Measurements from ENCODE around the gene TRERF1. TPM values are rescaled to one million over a fixed set of nuclear protein-coding genes. Genes with fewer than 3 reads are reported as not detected.

TRERF1 gene
- total and polyA plus RNA-seq, 2 experiments from 2014 or later, result 11.2 to 20.6 TPM

DNA sequence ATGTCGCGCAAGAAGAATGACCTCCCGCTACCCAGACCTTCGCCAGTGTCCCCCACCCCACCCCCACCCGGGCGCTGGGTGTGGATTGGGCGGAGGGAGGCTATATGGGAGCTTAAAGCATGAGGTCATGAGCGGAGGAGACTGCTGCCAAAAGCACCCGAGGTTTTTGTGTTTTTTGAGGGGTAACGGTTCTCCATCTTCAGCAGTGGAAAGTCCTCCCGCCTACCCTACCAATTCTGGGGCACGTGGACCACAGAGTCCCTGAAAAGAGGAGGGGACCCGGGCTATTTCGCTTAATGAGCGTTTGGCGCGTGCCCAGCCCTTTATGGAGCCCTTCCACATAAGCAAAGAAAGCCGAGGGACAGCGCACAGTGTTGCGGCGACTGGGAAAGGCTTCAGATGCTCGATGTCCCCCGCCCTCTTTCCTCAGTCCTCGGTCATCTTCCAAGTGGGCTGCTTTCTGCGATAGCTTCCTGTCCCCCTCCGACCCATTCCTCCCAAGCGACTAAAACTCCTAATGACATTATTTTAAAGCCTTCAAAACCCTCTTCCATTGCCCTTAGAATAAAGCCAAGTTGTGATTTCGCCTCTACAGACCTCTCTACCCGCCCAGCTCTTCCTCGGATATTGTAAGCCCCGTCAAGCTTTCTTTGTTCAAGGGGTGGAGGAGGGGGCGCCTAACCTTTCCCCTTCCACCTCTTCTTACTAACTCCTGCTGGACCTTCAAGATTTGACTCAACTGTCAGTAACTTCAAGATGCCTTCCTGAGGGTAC, 2.1 kb upstream of the TRERF1 start:
- 0 out of 2 replicates have a peak overlapping the region, but pooled peaks have one; percentile 44 for H3K27ac Mint-ChIP-seq

DNA sequence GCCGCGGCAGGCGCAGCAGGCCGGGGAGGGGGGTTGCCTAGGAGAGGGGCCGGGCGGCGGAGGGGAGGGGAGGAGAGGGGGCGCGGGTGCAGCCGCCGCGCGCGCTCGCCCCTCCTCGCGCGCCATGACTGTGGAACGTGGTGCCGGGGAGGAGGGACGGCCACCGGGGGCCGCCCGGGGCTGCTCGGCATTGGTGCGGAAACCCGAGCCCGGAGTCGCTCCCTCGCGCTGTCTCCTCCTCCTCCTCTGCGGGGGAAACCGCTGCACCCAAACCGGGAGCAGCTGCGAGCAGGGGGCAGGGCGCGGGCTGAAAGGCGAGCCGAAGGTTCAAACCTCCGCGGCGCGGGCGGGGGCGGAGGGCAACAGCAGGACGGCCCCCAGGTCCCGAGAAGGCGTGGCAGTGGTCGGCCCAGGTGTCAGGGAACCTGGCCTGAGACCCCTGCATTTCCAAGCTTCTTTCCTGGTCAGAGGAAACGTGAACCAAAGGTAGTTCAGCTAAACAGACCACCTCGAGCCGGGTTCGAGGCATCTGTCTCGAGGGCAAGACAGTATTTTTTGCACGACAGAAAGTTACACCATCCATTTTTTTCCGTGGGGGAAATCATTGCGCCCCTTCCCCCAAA, 1.4 kb upstream of the TRERF1 start:
- H2AFZ ChIP-seq, result peak overlapping the region; percentile 26; the same call in 1 of the 2 replicates
- H3K9me3 Mint-ChIP-seq, result no peaks in the 10 kb centered on the region; the same call in 2 of the 3 replicates
- TF ChIP-seq, protein P1, sequence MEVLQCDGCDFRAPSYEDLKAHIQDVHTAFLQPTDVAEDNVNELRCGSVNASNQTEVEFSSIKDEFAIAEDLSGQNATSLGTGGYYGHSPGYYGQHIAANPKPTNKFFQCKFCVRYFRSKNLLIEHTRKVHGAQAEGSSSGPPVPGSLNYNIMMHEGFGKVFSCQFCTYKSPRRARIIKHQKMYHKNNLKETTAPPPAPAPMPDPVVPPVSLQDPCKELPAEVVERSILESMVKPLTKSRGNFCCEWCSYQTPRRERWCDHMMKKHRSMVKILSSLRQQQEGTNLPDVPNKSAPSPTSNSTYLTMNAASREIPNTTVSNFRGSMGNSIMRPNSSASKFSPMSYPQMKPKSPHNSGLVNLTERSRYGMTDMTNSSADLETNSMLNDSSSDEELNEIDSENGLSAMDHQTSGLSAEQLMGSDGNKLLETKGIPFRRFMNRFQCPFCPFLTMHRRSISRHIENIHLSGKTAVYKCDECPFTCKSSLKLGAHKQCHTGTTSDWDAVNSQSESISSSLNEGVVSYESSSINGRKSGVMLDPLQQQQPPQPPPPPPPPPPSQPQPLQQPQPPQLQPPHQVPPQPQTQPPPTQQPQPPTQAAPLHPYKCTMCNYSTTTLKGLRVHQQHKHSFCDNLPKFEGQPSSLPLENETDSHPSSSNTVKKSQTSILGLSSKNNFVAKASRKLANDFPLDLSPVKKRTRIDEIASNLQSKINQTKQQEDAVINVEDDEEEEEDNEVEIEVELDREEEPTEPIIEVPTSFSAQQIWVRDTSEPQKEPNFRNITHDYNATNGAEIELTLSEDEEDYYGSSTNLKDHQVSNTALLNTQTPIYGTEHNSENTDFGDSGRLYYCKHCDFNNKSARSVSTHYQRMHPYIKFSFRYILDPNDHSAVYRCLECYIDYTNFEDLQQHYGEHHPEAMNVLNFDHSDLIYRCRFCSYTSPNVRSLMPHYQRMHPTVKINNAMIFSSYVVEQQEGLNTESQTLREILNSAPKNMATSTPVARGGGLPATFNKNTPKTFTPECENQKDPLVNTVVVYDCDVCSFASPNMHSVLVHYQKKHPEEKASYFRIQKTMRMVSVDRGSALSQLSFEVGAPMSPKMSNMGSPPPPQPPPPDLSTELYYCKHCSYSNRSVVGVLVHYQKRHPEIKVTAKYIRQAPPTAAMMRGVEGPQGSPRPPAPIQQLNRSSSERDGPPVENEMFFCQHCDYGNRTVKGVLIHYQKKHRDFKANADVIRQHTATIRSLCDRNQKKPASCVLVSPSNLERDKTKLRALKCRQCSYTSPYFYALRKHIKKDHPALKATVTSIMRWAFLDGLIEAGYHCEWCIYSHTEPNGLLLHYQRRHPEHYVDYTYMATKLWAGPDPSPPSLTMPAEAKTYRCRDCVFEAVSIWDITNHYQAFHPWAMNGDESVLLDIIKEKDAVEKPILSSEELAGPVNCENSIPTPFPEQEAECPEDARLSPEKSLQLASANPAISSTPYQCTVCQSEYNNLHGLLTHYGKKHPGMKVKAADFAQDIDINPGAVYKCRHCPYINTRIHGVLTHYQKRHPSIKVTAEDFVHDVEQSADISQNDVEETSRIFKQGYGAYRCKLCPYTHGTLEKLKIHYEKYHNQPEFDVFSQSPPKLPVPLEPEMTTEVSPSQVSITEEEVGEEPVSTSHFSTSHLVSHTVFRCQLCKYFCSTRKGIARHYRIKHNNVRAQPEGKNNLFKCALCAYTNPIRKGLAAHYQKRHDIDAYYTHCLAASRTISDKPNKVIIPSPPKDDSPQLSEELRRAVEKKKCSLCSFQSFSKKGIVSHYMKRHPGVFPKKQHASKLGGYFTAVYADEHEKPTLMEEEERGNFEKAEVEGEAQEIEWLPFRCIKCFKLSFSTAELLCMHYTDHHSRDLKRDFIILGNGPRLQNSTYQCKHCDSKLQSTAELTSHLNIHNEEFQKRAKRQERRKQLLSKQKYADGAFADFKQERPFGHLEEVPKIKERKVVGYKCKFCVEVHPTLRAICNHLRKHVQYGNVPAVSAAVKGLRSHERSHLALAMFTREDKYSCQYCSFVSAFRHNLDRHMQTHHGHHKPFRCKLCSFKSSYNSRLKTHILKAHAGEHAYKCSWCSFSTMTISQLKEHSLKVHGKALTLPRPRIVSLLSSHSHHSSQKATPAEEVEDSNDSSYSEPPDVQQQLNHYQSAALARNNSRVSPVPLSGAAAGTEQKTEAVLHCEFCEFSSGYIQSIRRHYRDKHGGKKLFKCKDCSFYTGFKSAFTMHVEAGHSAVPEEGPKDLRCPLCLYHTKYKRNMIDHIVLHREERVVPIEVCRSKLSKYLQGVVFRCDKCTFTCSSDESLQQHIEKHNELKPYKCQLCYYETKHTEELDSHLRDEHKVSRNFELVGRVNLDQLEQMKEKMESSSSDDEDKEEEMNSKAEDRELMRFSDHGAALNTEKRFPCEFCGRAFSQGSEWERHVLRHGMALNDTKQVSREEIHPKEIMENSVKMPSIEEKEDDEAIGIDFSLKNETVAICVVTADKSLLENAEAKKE (CRISPR knock-in tag; IDR thresholded peaks at IDR 0.05), result no peak
- TF ChIP-seq, protein P2, sequence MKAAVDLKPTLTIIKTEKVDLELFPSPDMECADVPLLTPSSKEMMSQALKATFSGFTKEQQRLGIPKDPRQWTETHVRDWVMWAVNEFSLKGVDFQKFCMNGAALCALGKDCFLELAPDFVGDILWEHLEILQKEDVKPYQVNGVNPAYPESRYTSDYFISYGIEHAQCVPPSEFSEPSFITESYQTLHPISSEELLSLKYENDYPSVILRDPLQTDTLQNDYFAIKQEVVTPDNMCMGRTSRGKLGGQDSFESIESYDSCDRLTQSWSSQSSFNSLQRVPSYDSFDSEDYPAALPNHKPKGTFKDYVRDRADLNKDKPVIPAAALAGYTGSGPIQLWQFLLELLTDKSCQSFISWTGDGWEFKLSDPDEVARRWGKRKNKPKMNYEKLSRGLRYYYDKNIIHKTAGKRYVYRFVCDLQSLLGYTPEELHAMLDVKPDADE (IDR thresholded peaks at IDR 0.05), result no peak
- TF ChIP-seq POLR2AphosphoS5 (IDR thresholded peaks at IDR 0.05; ENCODE audit: low read depth), result peak; percentile 53; the same call in 1 of the 2 replicates
- H3K36me3 Mint-ChIP-seq (ENCODE audit: low read depth), result peaks cover 5% of the 10 kb centered on the region
- H3F3A ChIP-seq (replicated peaks; ENCODE audit: low read depth), result peaks cover 14% of the 10 kb centered on the region; the same call in 1 of the 2 replicates
- H3K36me3 ChIP-seq (ENCODE audit: insufficient read depth), result no peaks in the 10 kb centered on the region
- peak; percentile 95 for DNase-seq (ENCODE audit: low spot score)
- peak overlapping the region; percentile 98 for H3K4me3 Mint-ChIP-seq
- peak; percentile 63 for ATAC-seq
- peaks cover 11% of the 10 kb centered on the region for H3K27me3 ChIP-seq (ENCODE audit: insufficient read depth)
- peak overlapping the region; percentile 98 for H3K27ac ChIP-seq (ENCODE audit: low read depth)
- H3K9me2 ChIP-seq (ENCODE audit: insufficient read depth), result no peaks in the 10 kb centered on the region
- H3K4me1 Mint-ChIP-seq, result peaks cover 46% of the 10 kb centered on the region
- 0 out of 2 replicates have a peak overlapping the region, but pooled peaks have one; percentile 44 for H3K27ac Mint-ChIP-seq
- H3K4me3 ChIP-seq, result peak overlapping the region; percentile 97
- peaks cover 47% of the 10 kb centered on the region for H3K4me1 ChIP-seq (ENCODE audit: insufficient read depth)
- H4K20me1 ChIP-seq (replicated peaks; ENCODE audit: insufficient read depth), result peaks cover 9% of the 10 kb centered on the region; the same call in 1 of the 2 replicates
- peaks cover 28% of the 10 kb centered on the region for H3K79me2 ChIP-seq (replicated peaks; ENCODE audit: insufficient read depth)
- H3K4me2 ChIP-seq, result peak overlapping the region; percentile 90
- H3K27me3 Mint-ChIP-seq (ENCODE audit: insufficient read depth, low read depth, poor library complexity), result peaks cover 18% of the 10 kb centered on the region

More for the DNA sequence above, 2.1 kb upstream of the TRERF1 start:
- no peaks in the 10 kb centered on the region; the same call in 2 of the 3 replicates for H3K9me3 Mint-ChIP-seq
- Histone ChIP-seq H3K4me2 (peak overlapping the region; percentile 90), H3K9me2 (ENCODE audit: insufficient read depth) (no peaks in the 10 kb centered on the region), H3F3A (replicated peaks; ENCODE audit: low read depth) (peaks cover 14% of the 10 kb centered on the region; the same call in 1 of the 2 replicates), H2AFZ (peak overlapping the region; percentile 49), H4K20me1 (replicated peaks; ENCODE audit: insufficient read depth) (peaks cover 2% of the 10 kb centered on the region; the same call in 1 of the 2 replicates), H3K4me1 (ENCODE audit: insufficient read depth) (peaks cover 40% of the 10 kb centered on the region), H3K79me2 (replicated peaks; ENCODE audit: insufficient read depth) (peaks cover 21% of the 10 kb centered on the region), H3K27me3 (ENCODE audit: insufficient read depth) (peaks cover 11% of the 10 kb centered on the region), H3K36me3 (ENCODE audit: insufficient read depth) (no peaks in the 10 kb centered on the region), H3K27ac (ENCODE audit: low read depth) (peak overlapping the region; percentile 98), H3K4me3 (peak overlapping the region; percentile 97)
- ATAC-seq (peak; percentile 8), DNase-seq (ENCODE audit: low spot score) (peak; percentile 72)
- H3K27me3 Mint-ChIP-seq (ENCODE audit: insufficient read depth, low read depth, poor library complexity), result peaks cover 18% of the 10 kb centered on the region
- H3K4me1 Mint-ChIP-seq, result peaks cover 39% of the 10 kb centered on the region
- peaks cover 2% of the 10 kb centered on the region; the same call in 1 of the 3 replicates for H3K36me3 Mint-ChIP-seq (ENCODE audit: low read depth)
- H3K4me3 Mint-ChIP-seq, result peak overlapping the region; percentile 98
- TF ChIP-seq ZNF331 (CRISPR knock-in tag; IDR thresholded peaks at IDR 0.05; ENCODE audit: low read depth) (no peak), POLR2AphosphoS5 (IDR thresholded peaks at IDR 0.05; ENCODE audit: low read depth) (0 out of 2 replicates have a peak, but pooled peaks have one; percentile 0)

Measured in GM23338 (cell line).